ENCODE data around the gene PDLIM7.

- TF ChIP-seq POLR2A (IDR thresholded peaks at IDR 0.05) (no peak), CTCF (IDR thresholded peaks at IDR 0.05) (no peak)
Measured at GRCh38 chr5:177503351-177504085, 6.1 kb upstream of the PDLIM7 start.

Measured in heart left ventricle (tissue), 13 donors.